Endothelial cell of umbilical vein (primary cell): ENCODE results near the gene SFMBT2.

ENCODE experiments used
- EZH2 ChIP-seq: IDR thresholded peaks from 2 replicates; pipeline ENCODE4 v1.6.1; 2012; ENCODE audit warnings: borderline replicate concordance, low read depth, mild to moderate bottlenecking, moderate library complexity, low read length, inconsistent platforms; ENCODE audit not compliant: severe bottlenecking
- FOS ChIP-seq: IDR thresholded peaks from 2 replicates; pipeline ENCODE4 v1.6.1; 2011; ENCODE audit warnings: mild to moderate bottlenecking, low read length, moderate library complexity, borderline replicate concordance; ENCODE audit not compliant: insufficient read depth
- GATA2 ChIP-seq: IDR thresholded peaks from 2 replicates; pipeline ENCODE4 v1.7.0; 2011; ENCODE audit warnings: low read depth, mild to moderate bottlenecking, moderate library complexity, mixed read lengths, low read length; ENCODE audit not compliant: insufficient read length, insufficient read depth
- POLR2A ChIP-seq: IDR thresholded peaks from 2 replicates; pipeline ENCODE4 v1.6.1; 2012; ENCODE audit warnings: low read depth, mild to moderate bottlenecking, control low read depth, low read length
- TF ChIP-seq, protein P1 (sequence below), 2 donors: IDR thresholded peaks; 1 replicate in 1 of 2; 2 replicates in 1 of 2; pipeline ENCODE4 v1.5.1; 2011; ENCODE audit warnings: low read length in 2 of 2, mild to moderate bottlenecking in 2 of 2, moderate library complexity in 2 of 2, control low read depth in 1 of 2, inconsistent platforms in 1 of 2, low read depth in 1 of 2; ENCODE audit not compliant: insufficient read depth in 1 of 2; ENCODE audit errors: extremely low read depth in 1 of 2
- TF ChIP-seq, protein P2 (sequence below): IDR thresholded peaks from 2 replicates; pipeline ENCODE4 v1.6.1; 2011; ENCODE audit not compliant: insufficient read depth, insufficient read length

- TF ChIP-seq, protein P1, sequence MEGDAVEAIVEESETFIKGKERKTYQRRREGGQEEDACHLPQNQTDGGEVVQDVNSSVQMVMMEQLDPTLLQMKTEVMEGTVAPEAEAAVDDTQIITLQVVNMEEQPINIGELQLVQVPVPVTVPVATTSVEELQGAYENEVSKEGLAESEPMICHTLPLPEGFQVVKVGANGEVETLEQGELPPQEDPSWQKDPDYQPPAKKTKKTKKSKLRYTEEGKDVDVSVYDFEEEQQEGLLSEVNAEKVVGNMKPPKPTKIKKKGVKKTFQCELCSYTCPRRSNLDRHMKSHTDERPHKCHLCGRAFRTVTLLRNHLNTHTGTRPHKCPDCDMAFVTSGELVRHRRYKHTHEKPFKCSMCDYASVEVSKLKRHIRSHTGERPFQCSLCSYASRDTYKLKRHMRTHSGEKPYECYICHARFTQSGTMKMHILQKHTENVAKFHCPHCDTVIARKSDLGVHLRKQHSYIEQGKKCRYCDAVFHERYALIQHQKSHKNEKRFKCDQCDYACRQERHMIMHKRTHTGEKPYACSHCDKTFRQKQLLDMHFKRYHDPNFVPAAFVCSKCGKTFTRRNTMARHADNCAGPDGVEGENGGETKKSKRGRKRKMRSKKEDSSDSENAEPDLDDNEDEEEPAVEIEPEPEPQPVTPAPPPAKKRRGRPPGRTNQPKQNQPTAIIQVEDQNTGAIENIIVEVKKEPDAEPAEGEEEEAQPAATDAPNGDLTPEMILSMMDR (IDR thresholded peaks at IDR 0.05; ENCODE audit: extremely low read depth in 1 of 2, insufficient read depth in 1 of 2, low read depth in 1 of 2, low read length in 2 of 2), result no peak
- no peak for TF ChIP-seq EZH2
- TF ChIP-seq POLR2A, result no peak
- TF ChIP-seq, protein P2, sequence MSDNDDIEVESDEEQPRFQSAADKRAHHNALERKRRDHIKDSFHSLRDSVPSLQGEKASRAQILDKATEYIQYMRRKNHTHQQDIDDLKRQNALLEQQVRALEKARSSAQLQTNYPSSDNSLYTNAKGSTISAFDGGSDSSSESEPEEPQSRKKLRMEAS, result no peak
- no peak for TF ChIP-seq GATA2
- no peak for TF ChIP-seq FOS
Measured at GRCh38 chr10:7306147-7306546, 104.7 kb downstream of the SFMBT2 start.
